GM12873 (cell line): ENCODE data around the gene APBB1.

Experiments used
- TF ChIP-seq, protein P1 (sequence below): IDR thresholded peaks from 2 replicates; pipeline ENCODE4 v1.5.1; 2012; ENCODE audit warnings: low read depth, mild to moderate bottlenecking, moderate library complexity, low read length, control low read depth; ENCODE audit not compliant: insufficient read depth; ENCODE audit errors: missing control alignments

Gene APBB1

GRCh38 chr11:6437423-6437822 is 18.5 kb upstream of the APBB1 start:
- TF ChIP-seq, protein P1, sequence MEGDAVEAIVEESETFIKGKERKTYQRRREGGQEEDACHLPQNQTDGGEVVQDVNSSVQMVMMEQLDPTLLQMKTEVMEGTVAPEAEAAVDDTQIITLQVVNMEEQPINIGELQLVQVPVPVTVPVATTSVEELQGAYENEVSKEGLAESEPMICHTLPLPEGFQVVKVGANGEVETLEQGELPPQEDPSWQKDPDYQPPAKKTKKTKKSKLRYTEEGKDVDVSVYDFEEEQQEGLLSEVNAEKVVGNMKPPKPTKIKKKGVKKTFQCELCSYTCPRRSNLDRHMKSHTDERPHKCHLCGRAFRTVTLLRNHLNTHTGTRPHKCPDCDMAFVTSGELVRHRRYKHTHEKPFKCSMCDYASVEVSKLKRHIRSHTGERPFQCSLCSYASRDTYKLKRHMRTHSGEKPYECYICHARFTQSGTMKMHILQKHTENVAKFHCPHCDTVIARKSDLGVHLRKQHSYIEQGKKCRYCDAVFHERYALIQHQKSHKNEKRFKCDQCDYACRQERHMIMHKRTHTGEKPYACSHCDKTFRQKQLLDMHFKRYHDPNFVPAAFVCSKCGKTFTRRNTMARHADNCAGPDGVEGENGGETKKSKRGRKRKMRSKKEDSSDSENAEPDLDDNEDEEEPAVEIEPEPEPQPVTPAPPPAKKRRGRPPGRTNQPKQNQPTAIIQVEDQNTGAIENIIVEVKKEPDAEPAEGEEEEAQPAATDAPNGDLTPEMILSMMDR = no peak

DNA sequence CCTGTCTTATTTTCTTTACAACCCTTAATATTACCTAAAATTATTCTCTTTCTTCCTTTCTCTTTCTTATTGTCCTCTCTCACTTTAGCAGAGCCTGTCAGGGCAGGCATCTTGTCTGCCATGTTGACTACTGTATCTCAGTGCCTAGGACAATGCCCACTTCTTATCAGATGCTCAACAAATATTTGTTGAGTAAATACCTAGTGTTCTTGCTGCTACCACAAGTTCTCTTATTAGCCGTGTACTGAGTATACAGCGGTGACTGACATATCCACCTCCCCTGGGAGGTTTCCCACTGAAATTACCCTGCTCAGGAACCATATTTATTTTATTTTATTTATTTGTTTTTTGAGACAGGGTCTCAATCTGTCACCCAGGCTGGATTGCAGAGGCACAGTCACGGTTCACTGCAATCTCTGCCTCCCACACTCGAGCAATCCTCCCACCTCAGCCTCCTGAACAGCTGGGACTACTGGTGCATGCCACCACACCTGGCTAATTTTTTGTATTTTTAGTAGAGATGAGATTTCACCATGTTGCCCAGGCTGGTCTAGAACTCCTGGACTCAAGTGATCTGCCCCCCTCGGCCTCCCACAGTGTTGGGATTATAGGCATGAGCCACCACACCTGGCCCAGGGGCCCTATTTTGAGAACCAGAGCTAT is 15.2 kb upstream of the APBB1 start:
- TF ChIP-seq, protein P1 = no peak

GRCh38 chr11:6431861-6432260 is 13.0 kb upstream of the APBB1 start:
- TF ChIP-seq, protein P1 = no peak

GRCh38 chr11:6427516-6427915 is 8.6 kb upstream of the APBB1 start:
- TF ChIP-seq, protein P1 = no peak

DNA sequence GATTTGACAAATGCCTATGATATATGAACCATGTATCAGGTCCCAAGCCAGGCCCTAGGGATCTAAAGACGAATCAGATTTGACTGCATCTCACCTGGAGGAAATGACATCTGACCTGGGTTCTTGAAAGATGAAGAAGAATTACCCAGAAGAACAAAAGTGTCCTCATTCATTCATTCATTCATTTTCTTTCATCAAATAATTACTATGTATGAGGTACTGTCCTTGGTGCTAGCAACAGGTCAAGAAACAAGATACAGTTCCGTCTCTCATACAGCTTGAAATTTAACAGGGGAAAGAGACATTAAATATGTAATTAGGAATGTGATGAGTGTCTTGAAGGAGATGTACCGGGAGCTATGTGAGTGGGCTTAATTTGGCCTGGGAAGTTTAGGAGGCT is 1.8 kb upstream of the APBB1 start:
- TF ChIP-seq, protein P1 = no peak

- TF ChIP-seq, protein P1 = no peak
These were observed 311 bp downstream of the APBB1 start for GRCh38 chr11:6418557-6419008.

GRCh38 chr11:6417907-6418556 is 862 bp downstream of the APBB1 start:
- TF ChIP-seq, protein P1 = no peak
